Measurements from ENCODE around the gene ITPKB.

DNA sequence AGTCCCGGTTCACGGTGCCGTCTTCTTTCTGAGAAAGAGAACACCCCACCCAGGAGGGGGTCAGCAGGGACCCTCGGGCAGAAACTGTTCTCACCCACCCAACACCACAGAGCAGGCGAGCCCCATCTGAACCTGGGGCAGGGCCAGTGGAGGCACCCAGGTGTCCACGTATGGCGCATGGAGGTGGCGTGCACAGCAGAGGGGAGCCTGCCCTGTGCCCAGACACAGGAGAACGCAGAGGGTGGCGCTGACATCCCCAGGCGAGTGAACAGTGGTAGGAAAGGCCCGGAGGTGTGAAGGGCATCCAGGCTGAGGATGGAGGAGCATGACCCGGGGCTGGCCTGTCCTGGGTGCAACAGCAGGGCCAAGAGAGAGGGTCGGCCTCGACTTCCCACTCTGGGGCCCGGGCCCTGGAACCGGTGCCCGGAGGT lies 99.4 kb downstream of the ITPKB start:
- TF ChIP-seq, protein P1, sequence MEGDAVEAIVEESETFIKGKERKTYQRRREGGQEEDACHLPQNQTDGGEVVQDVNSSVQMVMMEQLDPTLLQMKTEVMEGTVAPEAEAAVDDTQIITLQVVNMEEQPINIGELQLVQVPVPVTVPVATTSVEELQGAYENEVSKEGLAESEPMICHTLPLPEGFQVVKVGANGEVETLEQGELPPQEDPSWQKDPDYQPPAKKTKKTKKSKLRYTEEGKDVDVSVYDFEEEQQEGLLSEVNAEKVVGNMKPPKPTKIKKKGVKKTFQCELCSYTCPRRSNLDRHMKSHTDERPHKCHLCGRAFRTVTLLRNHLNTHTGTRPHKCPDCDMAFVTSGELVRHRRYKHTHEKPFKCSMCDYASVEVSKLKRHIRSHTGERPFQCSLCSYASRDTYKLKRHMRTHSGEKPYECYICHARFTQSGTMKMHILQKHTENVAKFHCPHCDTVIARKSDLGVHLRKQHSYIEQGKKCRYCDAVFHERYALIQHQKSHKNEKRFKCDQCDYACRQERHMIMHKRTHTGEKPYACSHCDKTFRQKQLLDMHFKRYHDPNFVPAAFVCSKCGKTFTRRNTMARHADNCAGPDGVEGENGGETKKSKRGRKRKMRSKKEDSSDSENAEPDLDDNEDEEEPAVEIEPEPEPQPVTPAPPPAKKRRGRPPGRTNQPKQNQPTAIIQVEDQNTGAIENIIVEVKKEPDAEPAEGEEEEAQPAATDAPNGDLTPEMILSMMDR (IDR thresholded peaks at IDR 0.05): no peak
- TF ChIP-seq POLR2A (IDR thresholded peaks at IDR 0.05): no peak
